Hepatocyte (in vitro differentiated cells): ENCODE data around the gene JCAD.

ENCODE experiments used
- EZH2phosphoT487 ChIP-seq: fragments of 200-600 bp; sonication (generic); IDR thresholded peaks from one replicate; pipeline ENCODE4 v1.6.1; 2018; ENCODE audit warnings: antibody characterized with exemption, mild to moderate bottlenecking, low read depth, moderate library complexity; ENCODE audit not compliant: unreplicated experiment, severe bottlenecking
- TF ChIP-seq, protein P1 (sequence below): fragments of 200-600 bp; sonication (generic); IDR thresholded peaks from 2 replicates; pipeline ENCODE4 v1.5.1; 2016; ENCODE audit warnings: antibody characterized with exemption, mild to moderate bottlenecking; ENCODE audit not compliant: poor library complexity

DNA sequence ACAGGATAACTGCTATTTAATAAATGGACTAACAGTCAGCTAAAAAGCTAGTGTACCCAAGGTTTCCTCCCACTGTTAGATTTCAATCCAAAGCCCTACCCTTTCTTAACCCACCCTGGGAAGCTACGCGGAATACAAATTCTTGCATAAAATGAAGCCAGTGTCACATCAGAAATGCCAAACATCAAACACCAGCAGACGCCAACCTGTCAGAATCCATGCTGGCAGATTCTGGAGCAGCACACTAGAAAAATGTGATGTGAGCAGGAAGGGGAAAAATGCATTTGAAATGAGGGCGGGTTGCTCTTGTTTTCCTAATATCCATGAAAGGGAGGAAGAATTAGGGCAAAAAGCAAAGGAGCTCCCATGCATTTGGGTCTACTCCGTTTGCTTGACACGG, 16.1 kb upstream of the JCAD start:
- TF ChIP-seq, protein P1, sequence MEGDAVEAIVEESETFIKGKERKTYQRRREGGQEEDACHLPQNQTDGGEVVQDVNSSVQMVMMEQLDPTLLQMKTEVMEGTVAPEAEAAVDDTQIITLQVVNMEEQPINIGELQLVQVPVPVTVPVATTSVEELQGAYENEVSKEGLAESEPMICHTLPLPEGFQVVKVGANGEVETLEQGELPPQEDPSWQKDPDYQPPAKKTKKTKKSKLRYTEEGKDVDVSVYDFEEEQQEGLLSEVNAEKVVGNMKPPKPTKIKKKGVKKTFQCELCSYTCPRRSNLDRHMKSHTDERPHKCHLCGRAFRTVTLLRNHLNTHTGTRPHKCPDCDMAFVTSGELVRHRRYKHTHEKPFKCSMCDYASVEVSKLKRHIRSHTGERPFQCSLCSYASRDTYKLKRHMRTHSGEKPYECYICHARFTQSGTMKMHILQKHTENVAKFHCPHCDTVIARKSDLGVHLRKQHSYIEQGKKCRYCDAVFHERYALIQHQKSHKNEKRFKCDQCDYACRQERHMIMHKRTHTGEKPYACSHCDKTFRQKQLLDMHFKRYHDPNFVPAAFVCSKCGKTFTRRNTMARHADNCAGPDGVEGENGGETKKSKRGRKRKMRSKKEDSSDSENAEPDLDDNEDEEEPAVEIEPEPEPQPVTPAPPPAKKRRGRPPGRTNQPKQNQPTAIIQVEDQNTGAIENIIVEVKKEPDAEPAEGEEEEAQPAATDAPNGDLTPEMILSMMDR, result no peak
- no peak for TF ChIP-seq EZH2phosphoT487
